GM23338 (cell line): ENCODE data around the gene IGLL5. TPM values are rescaled to one million over a fixed set of nuclear protein-coding genes. Genes with fewer than 3 reads are reported as not detected.

Source experiments
- ATAC-seq: fragments of 200-7000 bp; cut with Tn5 transposase; 3 replicates; pipeline ENCODE4 v1.9.1; 2020
- DNase-seq: peaks from one replicate; pipeline ENCODE4 v3.0.0-alpha.2; 2015; ENCODE audit warnings: low spot score
- H2AFZ ChIP-seq: fragments of 200-600 bp; sonication (generic); 2 replicates; pipeline ENCODE4 v1.8.0; 2016; ENCODE audit warnings: antibody characterized with exemption, mild to moderate bottlenecking, moderate library complexity
- H3F3A ChIP-seq: fragments of 200-600 bp; sonication (generic); replicated peaks from 2 replicates; pipeline ENCODE4 v1.8.0; 2017; ENCODE audit warnings: antibody characterized with exemption, mixed run types, low read depth
- H3K27ac ChIP-seq: fragments of 200-600 bp; sonication (generic); 2 replicates; pipeline ENCODE4 v1.6.1; 2016; ENCODE audit warnings: low read depth
- H3K27me3 ChIP-seq: fragments of 200-600 bp; sonication (generic); 2 replicates; pipeline ENCODE4 v1.8.0; 2016; ENCODE audit warnings: mild to moderate bottlenecking, mixed run types, moderate library complexity; ENCODE audit not compliant: insufficient read depth
- H3K36me3 ChIP-seq: fragments of 200-600 bp; sonication (generic); 2 replicates; pipeline ENCODE4 v1.8.0; 2016; ENCODE audit warnings: mild to moderate bottlenecking; ENCODE audit not compliant: insufficient read depth
- H3K4me1 ChIP-seq: fragments of 200-600 bp; sonication (generic); 2 replicates; pipeline ENCODE4 v1.8.0; 2016; ENCODE audit warnings: mild to moderate bottlenecking, moderate library complexity; ENCODE audit not compliant: insufficient read depth
- H3K4me2 ChIP-seq: fragments of 200-600 bp; sonication (generic); 2 replicates; pipeline ENCODE4 v1.7.1; 2017; ENCODE audit warnings: mixed run types
- H3K4me3 ChIP-seq: fragments of 200-600 bp; sonication (generic); 2 replicates; pipeline ENCODE4 v1.6.1; 2016; ENCODE audit warnings: mixed run types
- H3K79me2 ChIP-seq: fragments of 200-600 bp; sonication (generic); replicated peaks from 2 replicates; pipeline ENCODE4 v1.8.0; 2017; ENCODE audit warnings: mild to moderate bottlenecking; ENCODE audit not compliant: insufficient read depth
- H3K9me2 ChIP-seq: fragments of 200-600 bp; sonication (generic); 2 replicates; pipeline ENCODE4 v1.8.0; 2017; ENCODE audit not compliant: insufficient read depth
- H4K20me1 ChIP-seq: fragments of 200-600 bp; sonication (generic); replicated peaks from 2 replicates; pipeline ENCODE4 v1.8.0; 2017; ENCODE audit warnings: mild to moderate bottlenecking; ENCODE audit not compliant: insufficient read depth
- H3K27ac Mint-ChIP-seq: 2 replicates; pipeline ENCODE4 v1.8.0; 2020; ENCODE audit warnings: inconsistent platforms, mild to moderate bottlenecking, moderate library complexity, mixed read lengths
- H3K27me3 Mint-ChIP-seq: 3 replicates; pipeline ENCODE4 v1.8.0; 2022; ENCODE audit warnings: low read depth, mild to moderate bottlenecking, moderate library complexity, mixed read lengths, inconsistent platforms; ENCODE audit not compliant: insufficient read depth, poor library complexity
- H3K36me3 Mint-ChIP-seq: 3 replicates; pipeline ENCODE4 v1.8.0; 2021; ENCODE audit warnings: low read depth, mild to moderate bottlenecking, inconsistent platforms, moderate library complexity, mixed read lengths
- H3K4me1 Mint-ChIP-seq: 3 replicates; pipeline ENCODE4 v1.8.0; 2020; ENCODE audit warnings: mild to moderate bottlenecking, inconsistent platforms, mixed read lengths
- H3K4me3 Mint-ChIP-seq: 3 replicates; pipeline ENCODE4 v1.8.0; 2021; ENCODE audit warnings: moderate library complexity, mild to moderate bottlenecking, inconsistent platforms, mixed read lengths
- H3K9me3 Mint-ChIP-seq: 3 replicates; pipeline ENCODE4 v1.8.0; 2020; ENCODE audit warnings: moderate library complexity, mild to moderate bottlenecking, inconsistent platforms, mixed read lengths
- CREB1 ChIP-seq: fragments of 250-450 bp; sonication (Bioruptor Pico); IDR thresholded peaks from 2 replicates; pipeline ENCODE4 v1.5.0; 2020; ENCODE audit warnings: low read depth, mild to moderate bottlenecking, moderate library complexity
- CTCF ChIP-seq, 2 experiments: fragments of 200-600 bp in 1 of 2; sonication (generic) in 1 of 2; conservative IDR thresholded peaks; 2 replicates each; pipeline versions ENCODE4 v1.5.1 to v1.6.1; 2016 to 2017; ENCODE audit warnings: antibody characterized with exemption in 2 of 2, low read depth in 2 of 2, mild to moderate bottlenecking in 2 of 2, moderate library complexity in 1 of 2
- ETS1 ChIP-seq: IDR thresholded peaks from 2 replicates; pipeline ENCODE4 v1.6.1; 2016; ENCODE audit warnings: antibody characterized with exemption
- EZH2 ChIP-seq: fragments of 200-600 bp; sonication (generic); IDR thresholded peaks from one replicate; pipeline ENCODE4 v1.8.0; 2017; ENCODE audit warnings: antibody characterized with exemption, mild to moderate bottlenecking, low read depth; ENCODE audit not compliant: unreplicated experiment
- EZH2phosphoT487 ChIP-seq: fragments of 200-600 bp; sonication (generic); IDR thresholded peaks from one replicate; pipeline ENCODE4 v1.8.1; 2018; ENCODE audit warnings: antibody characterized with exemption; ENCODE audit not compliant: unreplicated experiment
- JUNB ChIP-seq: IDR thresholded peaks from one replicate; pipeline ENCODE4 v1.6.1; 2016; ENCODE audit warnings: antibody characterized with exemption; ENCODE audit not compliant: unreplicated experiment
- NANOG ChIP-seq: IDR thresholded peaks from 2 replicates; pipeline ENCODE4 v1.6.1; 2016; ENCODE audit warnings: antibody characterized with exemption, borderline replicate concordance
- POLR2AphosphoS5 ChIP-seq: IDR thresholded peaks from 2 replicates; pipeline ENCODE4 v1.6.1; 2016; ENCODE audit warnings: antibody characterized with exemption, low read depth
- STAT1 ChIP-seq: IDR thresholded peaks from one replicate; pipeline ENCODE4 v1.6.1; 2016; ENCODE audit warnings: antibody characterized with exemption; ENCODE audit not compliant: unreplicated experiment
- ZNF114 ChIP-seq: fragments of 250-450 bp; sonication (Bioruptor Pico); IDR thresholded peaks from 2 replicates; pipeline ENCODE4 v1.5.0; 2020; ENCODE audit warnings: mild to moderate bottlenecking, moderate library complexity
- ZNF331 ChIP-seq: fragments of 250-450 bp; sonication (Bioruptor Pico); IDR thresholded peaks from 2 replicates; pipeline ENCODE4 v1.5.0; 2020; ENCODE audit warnings: low read depth, mild to moderate bottlenecking, moderate library complexity
- ZNF462 ChIP-seq: fragments of 250-450 bp; sonication (Bioruptor Pico); IDR thresholded peaks from 2 replicates; pipeline ENCODE4 v1.5.0; 2020; ENCODE audit warnings: mild to moderate bottlenecking, moderate library complexity
- polyA plus RNA-seq: library from polyadenylated mRNA; unstranded; fragments of >200 nt; fragmentation: Nextera tagmentation; extraction: Ambion mirVana; gene quantifications from 2 replicates; pipeline ENCODE4 v1.2.1, GENCODE V29; 2016
- total RNA-seq: library from RNA; depleted of rRNA; stranded (reverse); fragments of >200 nt; shearing (Covaris generic); gene quantifications from 2 replicates; pipeline ENCODE4 v1.2.3, GENCODE V29; 2014

IGLL5 gene
- total and polyA plus RNA-seq, 2 experiments from 2014 or later, result not detected

GRCh38 chr22:22902247-22903001 is 14.8 kb downstream of the IGLL5 start (continued):
- TF ChIP-seq ZNF462 (CRISPR knock-in tag) (no peak), NANOG (no peak), CTCF (conservative IDR thresholded peaks at IDR 0.05; ENCODE audit: low read depth in 2 of 2) (no peak), JUNB (no peak), EZH2 (no peak), POLR2AphosphoS5 (no peak)

- peaks cover 21% of the 10 kb centered on the region for H3K27me3 Mint-ChIP-seq
- Histone ChIP-seq H3K27ac (no peak overlapping the region), H3K4me2 (no peak overlapping the region), H3K27me3 (peaks cover 68% of the 10 kb centered on the region), H2AFZ (no peak overlapping the region), H3K79me2 (no peaks in the 10 kb centered on the region), H3K9me2 (no peaks in the 10 kb centered on the region), H4K20me1 (no peaks in the 10 kb centered on the region), H3K4me1 (no peaks in the 10 kb centered on the region), H3K36me3 (no peaks in the 10 kb centered on the region), H3K4me3 (no peak overlapping the region), H3F3A (no peaks in the 10 kb centered on the region)
- no peaks in the 10 kb centered on the region for H3K36me3 Mint-ChIP-seq
- no peak overlapping the region for H3K4me3 Mint-ChIP-seq
- no peak overlapping the region for H3K27ac Mint-ChIP-seq
- H3K4me1 Mint-ChIP-seq, result no peaks in the 10 kb centered on the region
- ATAC-seq (no peak), DNase-seq (no peak)
- H3K9me3 Mint-ChIP-seq, result peaks cover 3% of the 10 kb centered on the region
- no peak for TF ChIP-seq JUNB
- no peak for TF ChIP-seq NANOG
- no peak for TF ChIP-seq STAT1
- no peak for TF ChIP-seq EZH2phosphoT487
- no peak for TF ChIP-seq CREB1 (CRISPR knock-in tag)
- TF ChIP-seq ZNF114 (CRISPR knock-in tag), result no peak
- TF ChIP-seq CTCF (conservative IDR thresholded peaks at IDR 0.05; ENCODE audit: low read depth in 2 of 2), result no peak
- no peak for TF ChIP-seq EZH2
- TF ChIP-seq ETS1, result no peak
- no peak for TF ChIP-seq POLR2AphosphoS5
- TF ChIP-seq ZNF331 (CRISPR knock-in tag), result no peak
Measured at GRCh38 chr22:22903355-22903777, 15.8 kb downstream of the IGLL5 start.
